Tibial nerve (tissue), 3 donors: ENCODE results near the gene PTPRD.

Experiments
- CTCF ChIP-seq, 5 experiments: fragments of 200-600 bp in 3 of 5; fragments of 450-650 bp in 2 of 5; sonication (generic) in 3 of 5; IDR thresholded peaks; one replicate each; pipeline ENCODE4 v1.5.1; 2016 to 2019; ENCODE audit warnings: antibody characterized with exemption in 5 of 5, mild to moderate bottlenecking in 3 of 5, moderate library complexity in 2 of 5
- POLR2A ChIP-seq, 2 donors: fragments of 450-650 bp; IDR thresholded peaks; one replicate each; pipeline ENCODE4 v1.6.1; 2017; ENCODE audit warnings: antibody characterized with exemption in 2 of 2, mild to moderate bottlenecking in 2 of 2, moderate library complexity in 2 of 2

GRCh38 chr9:9912459-9912858, 700.3 kb downstream of the PTPRD start:
- TF ChIP-seq CTCF (IDR thresholded peaks at IDR 0.05) (no peak), POLR2A (IDR thresholded peaks at IDR 0.05) (no peak)
